ENCODE results near the gene COL23A1.
"Not testable (repeated sequence)": the region's sequence is repeated elsewhere in the genome, so short reads cannot be mapped to it uniquely, and the experiment has no call there.

COL23A1 gene

DNA sequence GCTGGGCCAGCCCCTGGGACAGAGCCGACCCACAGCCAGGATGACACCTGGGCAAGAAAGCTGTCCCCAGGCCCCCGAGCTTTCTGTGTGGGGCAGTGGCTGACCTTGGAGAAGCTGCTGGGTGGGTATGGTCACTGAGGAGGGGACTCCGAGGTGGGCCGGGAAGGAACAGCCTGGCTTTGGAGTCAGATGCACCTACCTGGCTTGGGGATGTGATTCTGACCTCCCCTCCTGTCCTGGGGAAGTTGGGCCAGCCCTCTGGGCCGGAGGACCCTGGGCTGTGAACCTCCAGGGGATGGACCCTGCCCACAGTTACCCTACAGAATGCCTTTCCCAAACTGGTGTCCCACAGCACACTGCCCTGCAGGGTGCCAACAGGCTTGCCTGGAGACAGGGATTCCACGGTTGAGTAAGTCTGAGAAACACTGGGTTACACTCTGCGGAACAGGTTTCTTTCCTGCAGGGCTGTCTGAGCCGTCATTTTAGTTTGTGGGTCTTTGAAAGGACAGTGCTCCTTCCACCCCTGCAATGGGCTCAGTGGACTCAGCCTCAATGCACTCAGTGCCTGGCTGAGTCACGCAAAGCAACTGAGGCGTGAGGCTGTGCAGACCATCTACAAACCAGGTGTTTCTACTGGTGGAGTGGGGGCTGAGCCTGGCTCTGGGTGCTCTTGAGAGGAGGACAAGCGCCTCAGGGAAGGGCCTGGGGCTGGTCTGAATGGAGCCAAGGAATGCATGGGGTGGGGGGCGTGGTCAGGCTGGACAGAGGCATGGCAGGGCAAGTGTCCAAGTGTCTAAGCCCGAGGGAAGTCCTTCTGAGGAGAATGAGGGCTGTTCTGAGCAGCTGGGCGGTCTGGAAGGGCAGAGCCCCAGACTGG is 316.3 kb downstream of the COL23A1 start:
- no peak for DNase-seq

GRCh38 chr5:178273041-178273440 is 317.2 kb downstream of the COL23A1 start:
- no peak for DNase-seq

- DNase-seq: no peak
Measured at GRCh38 chr5:178272591-178272990, 317.6 kb downstream of the COL23A1 start.

GRCh38 chr5:178271726-178272479 is 318.3 kb downstream of the COL23A1 start:
- DNase-seq: no peak

DNA sequence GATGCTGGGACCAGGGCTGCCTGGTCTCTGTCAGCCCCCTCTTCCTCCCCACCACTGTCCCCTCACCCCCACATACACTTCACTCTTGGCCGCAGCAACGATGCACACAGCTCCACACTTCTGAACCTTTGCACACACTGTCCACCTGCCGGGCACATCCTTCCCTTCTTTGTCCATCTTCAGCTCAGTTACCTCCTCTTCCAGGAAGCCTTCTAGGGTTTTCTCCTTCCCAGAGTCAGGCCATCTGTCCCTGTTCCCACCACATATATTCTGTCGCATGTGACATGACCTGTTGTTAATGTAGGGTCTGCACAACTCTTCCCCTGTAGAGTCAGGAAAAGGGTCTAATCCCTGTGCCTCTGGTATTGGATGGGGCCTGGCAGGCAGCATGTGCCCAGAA is 319.0 kb downstream of the COL23A1 start:
- DNase-seq: no peak

DNA sequence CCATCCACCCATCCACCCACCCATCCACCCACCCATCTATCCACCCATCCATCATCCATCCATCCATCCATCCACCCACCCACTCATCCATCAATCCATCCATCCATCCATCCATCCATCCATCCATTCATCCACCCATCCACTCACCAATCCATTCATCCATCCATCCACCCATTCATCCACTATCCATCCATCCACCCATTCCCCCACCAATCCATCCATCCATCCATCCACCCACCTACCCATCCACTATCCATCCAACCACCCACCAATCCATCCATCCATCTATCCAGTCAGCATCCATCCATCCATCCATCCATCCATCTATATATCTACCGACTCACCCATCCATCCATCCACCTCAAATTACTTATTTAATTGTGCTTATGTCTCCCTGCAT is 320.7 kb downstream of the COL23A1 start:
- DNase-seq: no peak

- DNase-seq: no peak
Measured at GRCh38 chr5:178267876-178268275, 322.3 kb downstream of the COL23A1 start.

DNA sequence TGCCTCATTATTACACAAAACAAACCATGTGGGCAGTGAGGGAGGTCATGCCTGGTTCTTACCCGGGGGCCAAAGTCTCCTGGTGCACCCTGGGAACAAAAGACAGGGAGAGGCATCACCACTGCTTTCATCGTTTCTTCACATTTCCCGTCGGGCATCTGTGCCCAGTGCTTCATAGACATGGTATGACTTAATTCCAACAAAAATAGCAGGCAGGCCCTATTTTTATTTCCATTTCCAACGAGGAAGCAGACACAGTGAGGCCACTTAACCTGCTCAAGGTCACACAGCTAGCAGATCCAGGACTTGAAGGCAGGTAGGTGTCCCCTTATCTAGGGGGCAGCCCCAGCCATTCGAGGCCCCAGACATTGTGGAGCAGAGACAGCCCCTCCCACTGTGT is 322.9 kb downstream of the COL23A1 start:
- no peak for DNase-seq

- DNase-seq: no peak
Measured at GRCh38 chr5:178266581-178266980, 323.6 kb downstream of the COL23A1 start.

GRCh38 chr5:178265746-178266145 is 324.4 kb downstream of the COL23A1 start:
- no peak for DNase-seq

GRCh38 chr5:178264044-178264443 is 326.1 kb downstream of the COL23A1 start:
- DNase-seq: no peak

GRCh38 chr5:178261666-178262600 is 328.3 kb downstream of the COL23A1 start:
- DNase-seq: no peak

DNA sequence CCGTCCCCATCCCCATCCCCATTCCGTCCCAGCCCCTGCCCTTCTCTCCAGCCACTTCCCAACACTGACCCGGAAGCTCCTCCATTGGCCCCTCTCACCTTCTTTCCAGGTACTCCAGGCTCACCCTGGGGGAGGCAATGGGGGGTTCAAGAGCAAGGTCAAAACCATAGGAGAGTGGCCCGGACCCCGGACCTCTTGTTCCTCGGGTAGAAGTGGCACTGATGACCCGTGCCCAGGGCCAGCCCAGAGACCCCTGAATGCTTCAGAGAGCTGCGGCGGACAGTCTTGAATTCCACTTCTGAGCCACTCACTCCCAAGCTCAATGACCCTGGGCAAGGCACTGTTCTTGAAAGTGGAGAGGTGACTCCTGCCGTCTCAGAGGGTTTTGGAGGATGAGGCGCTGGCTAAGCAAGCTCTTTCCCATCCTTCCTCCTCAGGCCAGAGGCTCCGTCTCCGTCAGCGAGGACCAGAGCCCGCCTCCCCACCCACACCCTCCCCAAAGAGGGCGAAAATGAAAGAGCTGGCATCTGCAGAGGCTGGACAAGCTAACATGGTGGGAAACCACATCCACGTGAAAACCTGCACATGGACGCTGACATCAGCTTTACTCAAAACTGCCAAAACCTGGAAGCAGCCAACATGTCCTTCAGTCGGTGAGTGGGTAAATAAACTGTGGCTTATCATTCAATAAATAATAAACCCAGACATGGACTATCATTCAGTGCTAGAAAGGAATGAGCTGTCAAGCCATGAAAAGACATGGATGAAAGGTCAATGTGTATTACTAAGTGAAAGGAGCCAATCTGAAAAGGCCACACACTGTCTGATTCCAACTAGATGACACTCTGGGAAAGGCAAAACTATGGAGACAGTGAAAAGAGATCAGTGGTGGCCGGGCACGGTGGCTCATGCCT is 330.3 kb downstream of the COL23A1 start:
- DNase-seq: no peak

DNA sequence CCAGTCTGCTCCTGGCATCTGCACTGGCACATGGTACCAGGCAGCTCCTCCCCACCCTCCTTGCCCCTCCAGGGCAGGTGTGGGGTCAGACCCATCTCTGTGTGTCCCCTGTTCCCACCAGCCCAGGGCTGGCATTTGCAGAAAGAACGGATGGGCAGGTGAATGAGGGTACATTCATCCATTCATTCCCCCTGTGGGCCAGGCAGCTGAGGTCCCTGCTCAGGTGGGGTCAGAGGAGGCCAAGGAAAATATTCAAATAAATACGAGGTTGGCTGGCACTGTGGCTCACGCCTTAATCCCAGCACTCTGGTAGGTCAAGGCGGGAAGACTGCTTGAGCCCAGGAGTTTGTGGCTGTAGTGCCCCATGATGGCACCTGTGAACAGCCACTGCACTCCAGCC is 332.5 kb downstream of the COL23A1 start:
- no peak for DNase-seq

DNA sequence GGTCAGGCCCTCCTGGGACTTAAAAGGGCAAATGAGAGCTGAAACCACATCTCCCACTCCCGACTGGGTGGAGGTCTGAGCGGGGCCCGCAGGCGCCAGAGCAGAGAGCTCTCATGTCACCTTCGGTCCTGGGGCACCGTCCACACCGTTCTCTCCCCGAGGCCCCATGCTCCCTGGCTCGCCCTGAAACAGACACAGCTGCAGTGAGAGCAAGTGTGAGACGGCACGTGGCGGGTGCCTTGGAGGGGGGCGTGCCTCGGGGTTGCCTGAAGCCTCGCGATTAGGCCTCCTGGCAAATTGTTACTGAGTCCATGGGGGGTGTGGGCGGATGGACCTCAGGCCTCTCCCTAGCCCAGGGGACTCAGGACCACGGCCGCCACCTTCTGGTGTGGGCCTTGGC is 333.4 kb downstream of the COL23A1 start:
- DNase-seq: no peak

DNA sequence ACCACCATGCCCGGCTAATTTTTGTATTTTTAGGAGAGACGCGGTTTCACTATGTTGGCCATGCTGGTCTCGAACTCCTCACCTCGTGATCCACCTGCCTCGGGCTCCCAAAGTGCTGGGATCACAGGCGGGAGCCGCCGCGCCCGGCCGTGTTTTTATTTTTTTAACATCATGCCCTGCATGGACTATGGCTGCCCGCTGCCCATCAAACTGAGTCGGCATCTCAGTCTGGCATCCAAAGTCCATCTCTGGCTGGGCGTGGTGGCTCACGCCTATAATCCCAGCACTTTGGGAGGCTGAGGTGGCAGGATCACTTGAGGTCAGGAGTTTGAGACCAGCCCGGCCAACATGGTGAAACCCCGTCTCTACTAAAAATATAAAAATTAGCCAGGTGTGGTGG is 336.6 kb downstream of the COL23A1 start:
- not testable (repeated sequence) for DNase-seq

- DNase-seq: no peak
Measured at GRCh38 chr5:178252258-178252657, 337.9 kb downstream of the COL23A1 start.

DNA sequence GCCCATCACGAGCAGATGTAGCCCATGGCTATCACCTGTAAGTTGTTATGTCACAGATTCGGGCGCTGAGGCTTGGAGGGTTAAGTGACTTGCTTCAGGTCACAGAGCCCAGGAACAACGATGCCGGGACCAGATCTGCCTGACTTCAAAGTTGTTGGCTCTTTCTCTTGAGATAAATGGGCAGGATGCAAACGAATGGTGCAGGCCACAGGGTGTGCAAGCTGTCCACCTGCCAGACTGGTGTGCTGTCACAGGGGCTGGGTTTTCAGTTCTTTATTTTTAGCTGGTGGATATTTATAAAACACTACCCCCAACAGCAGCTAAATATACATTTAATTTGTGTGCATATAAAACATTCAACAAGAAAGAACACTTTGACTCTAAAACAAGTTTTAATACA is 339.9 kb downstream of the COL23A1 start:
- DNase-seq: no peak

GRCh38 chr5:178249191-178249989 is 340.8 kb downstream of the COL23A1 start:
- DNase-seq: peak; percentile 49

GRCh38 chr5:178248750-178249149 is 341.4 kb downstream of the COL23A1 start:
- no peak for DNase-seq
